HL-60 (cell line): ENCODE results near the gene RPS6KA4.

Experiments used
- CTCF ChIP-seq: IDR thresholded peaks from one replicate; pipeline ENCODE4 v1.5.1; 2011; ENCODE audit warnings: low read length, control low read depth, inconsistent platforms; ENCODE audit not compliant: insufficient read depth
- REST ChIP-seq: IDR thresholded peaks from 2 replicates; pipeline ENCODE4 v1.6.1; 2012; ENCODE audit warnings: low read depth; ENCODE audit not compliant: insufficient replicate concordance

- TF ChIP-seq CTCF, result no peak
- TF ChIP-seq REST, result no peak
Observed at GRCh38 chr11:64357446-64357845, 1.5 kb upstream of the RPS6KA4 start.
